ENCODE data around the gene PDCD6IP.
"Not testable (repeated sequence)": the region's sequence is repeated elsewhere in the genome, so short reads cannot be mapped to it uniquely, and the experiment has no call there.

Gene PDCD6IP

GRCh38 chr3:33855884-33856546 lies 57.6 kb downstream of the PDCD6IP start:
- DNase-seq: no peak

DNA sequence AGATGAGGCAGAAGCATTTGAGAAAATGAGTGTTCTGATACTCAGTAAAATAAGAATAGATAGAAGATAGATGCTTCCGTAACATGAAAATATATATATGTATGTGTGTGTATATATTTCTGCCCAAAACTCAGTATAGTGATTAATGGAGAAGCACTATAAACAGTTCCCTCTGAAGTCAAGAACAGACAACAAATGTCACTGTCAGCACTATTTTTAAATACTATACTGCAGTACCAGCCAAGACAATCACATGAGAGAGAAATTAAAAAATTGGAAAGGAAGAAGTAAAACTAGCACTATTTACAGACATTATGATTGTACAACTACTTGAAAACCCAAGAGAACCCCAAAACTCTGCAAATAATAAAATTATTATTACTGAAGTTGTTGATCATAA lies 59.3 kb downstream of the PDCD6IP start:
- DNase-seq: not testable (repeated sequence)

- DNase-seq: no peak
These were observed 59.7 kb downstream of the PDCD6IP start for GRCh38 chr3:33858131-33858530.

GRCh38 chr3:33860373-33861050 lies 62.1 kb downstream of the PDCD6IP start:
- DNase-seq: no peak

DNA sequence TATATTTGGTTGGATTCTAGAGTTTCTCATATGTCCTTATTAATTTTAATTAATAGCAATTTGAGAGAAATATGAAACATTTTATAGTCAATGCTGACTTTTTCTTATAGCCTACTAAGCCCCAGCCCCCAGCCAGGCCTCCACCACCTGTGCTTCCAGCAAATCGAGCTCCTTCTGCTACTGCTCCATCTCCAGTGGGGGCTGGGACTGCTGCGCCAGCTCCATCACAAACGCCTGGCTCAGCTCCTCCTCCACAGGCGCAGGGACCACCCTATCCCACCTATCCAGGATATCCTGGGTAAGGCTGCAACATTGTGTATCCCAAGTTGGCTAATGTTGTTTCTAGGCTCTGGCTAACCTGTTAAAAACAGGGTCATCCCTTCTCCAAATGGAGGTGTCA lies 66.7 kb downstream of the PDCD6IP start:
- DNase-seq: no peak

- DNase-seq: no peak
These were observed 69.9 kb downstream of the PDCD6IP start for GRCh38 chr3:33868309-33868708.

DNA sequence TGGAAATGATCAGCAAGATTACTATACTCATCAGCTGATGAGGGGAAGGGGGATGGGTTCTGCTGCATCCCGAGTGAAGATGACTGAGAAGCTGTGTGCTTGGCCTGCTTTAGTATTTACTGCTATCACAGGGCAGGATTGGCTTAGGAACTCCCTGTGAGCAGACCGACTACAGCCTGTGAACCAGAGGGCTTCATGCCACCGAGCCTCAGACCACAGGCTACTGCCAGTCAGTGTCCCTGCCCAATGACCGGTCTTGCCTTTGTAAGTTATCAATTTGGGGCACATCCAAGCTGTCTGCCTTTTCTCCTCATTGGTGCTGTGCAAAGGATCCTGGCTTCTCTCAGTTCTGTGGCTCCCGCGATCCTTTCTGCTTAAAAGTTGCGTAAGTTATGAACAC lies 71.5 kb downstream of the PDCD6IP start:
- DNase-seq: no peak

DNA sequence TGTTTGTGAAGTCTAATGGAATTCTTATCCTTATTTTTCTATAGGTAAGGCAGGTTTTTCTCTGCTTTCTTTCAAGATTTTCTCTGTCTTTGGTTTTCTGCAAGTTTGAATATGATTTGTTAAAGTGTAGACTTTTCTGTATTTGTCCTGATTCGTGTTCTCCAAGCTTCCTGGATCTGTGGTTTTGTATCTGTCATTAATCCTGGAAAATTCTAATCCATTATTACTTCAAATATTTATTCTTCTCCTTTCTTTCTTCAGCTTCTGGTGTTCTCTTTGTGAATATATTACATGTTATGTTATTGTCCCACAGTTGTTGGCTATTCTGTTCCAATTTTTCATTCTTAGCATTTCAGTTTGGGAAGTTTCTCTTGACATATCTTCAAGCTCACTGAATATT lies 76.4 kb downstream of the PDCD6IP start:
- no peak for DNase-seq

- DNase-seq: no peak
These were observed 77.2 kb downstream of the PDCD6IP start for GRCh38 chr3:33875680-33876079.

DNA sequence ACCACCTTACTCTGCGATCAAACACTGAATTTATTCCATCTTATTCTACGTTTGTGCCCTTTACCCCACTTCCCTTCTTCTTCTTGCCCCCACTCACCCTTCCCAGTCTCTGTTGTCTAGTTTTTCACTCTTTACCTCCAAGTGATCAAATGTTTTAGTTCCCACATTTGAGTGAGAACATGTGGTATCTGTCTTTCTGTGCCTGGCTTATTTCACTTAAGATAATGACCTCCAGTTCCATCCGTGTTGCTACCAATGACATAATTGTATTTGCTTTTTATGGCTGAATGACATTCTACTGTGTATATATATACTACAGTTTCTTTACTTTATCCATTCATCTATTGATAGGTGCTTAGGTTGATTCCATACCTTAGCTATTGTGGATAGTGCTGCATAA lies 78.8 kb downstream of the PDCD6IP start:
- DNase-seq: no peak

DNA sequence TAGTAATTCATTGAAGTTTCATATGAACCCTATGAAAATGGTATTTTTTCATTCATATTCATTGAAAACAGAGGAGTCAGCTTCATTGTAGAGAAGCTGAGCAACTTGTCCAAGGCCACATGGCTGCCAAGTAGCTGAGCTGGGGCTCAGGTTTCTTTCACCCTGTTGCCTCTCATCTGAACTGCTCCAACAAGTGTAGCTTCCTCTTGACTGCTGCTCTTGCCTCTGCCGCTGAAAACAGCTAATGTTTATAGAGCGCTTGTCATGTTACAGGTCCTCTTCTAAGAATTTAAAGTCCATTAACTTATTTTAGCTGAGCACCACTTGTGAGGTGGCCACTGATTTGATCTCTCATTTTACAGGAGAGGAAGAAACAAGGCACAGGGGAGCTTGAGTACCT lies 81.1 kb downstream of the PDCD6IP start:
- no peak for DNase-seq

DNA sequence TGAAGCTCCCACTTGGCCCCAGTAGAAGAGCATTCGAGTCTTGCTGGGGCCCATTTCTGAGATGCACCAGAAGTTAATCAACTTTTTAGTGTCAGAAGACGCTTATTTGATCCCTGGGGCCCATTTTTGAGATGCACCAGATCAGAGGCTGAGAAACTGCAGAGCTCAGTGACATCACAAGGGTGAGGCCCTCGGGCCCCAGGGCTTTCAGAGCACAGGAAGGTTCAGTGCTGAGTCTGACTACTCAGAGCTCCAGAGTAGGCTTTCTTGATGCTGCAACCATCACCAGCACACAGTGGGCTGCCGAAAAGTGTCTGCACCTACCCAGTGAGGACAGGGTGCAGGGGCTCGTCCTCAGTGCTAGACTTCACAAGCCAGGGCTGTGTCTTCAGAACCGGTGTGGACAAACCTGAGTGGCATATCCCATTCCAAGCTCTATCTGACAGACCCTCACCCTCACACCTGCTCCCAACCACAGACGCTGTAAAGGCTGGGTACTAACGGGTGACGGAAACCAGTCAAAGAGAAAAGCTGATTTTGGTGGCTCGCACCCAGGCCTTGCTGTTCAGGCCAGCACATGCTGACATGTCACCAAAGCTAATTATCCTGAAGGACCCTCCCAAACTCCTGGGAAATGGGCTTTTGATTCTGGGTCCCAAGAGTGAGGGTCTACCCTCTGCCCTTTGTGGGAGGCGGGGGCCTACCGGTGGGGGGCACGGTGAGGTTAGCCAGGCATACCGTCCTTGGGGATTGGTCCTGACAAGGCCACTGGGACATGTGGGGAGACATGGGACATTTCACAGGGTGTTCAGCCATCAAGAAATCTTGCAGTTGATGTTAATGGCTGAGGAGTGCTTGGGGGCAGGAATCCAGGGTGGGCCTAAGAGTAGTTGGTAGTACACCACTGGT lies 83.0 kb downstream of the PDCD6IP start:
- DNase-seq: no peak

DNA sequence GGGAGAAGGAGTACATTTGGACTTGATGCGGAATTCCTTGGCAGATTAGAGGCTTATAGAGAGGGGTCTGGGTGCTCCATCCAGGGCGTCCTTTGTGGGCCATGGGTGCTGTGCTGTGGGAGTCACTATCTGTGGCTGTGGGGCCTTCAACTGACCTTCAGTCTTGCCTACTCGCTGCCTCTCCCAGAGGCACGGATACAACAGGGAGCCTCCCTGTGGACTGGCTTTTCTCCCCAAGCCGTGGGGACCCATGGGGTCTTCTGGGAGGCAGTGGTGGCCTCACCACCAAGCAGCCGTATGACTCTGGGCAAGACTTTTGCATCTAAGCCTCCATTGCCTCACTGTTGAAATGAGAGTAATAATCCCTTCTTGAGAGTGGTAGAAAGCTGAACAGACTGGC lies 83.9 kb downstream of the PDCD6IP start:
- DNase-seq: no peak

DNA sequence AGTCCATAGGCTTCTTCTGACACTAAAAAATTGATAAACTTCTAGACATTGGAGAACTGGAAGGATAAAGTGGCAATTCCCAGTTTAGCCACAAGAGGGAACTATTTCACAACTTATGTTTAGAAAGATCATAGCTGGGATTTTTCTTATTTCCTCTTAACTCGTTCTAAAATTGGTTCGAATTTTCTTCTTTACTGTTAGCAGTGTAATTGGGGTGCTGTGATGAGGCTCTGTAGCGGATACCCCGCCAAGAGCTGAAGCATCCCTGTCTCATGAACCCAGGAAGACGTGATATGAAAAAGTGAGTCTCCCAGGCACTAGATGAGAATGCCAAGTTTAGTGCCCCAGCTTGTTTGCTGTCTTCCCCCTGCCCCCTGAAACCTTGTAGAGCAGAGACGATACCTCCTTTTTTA lies 85.1 kb downstream of the PDCD6IP start:
- no peak for DNase-seq

GRCh38 chr3:33883951-33884561 lies 85.6 kb downstream of the PDCD6IP start:
- DNase-seq: no peak

- no peak for DNase-seq
These were observed 86.3 kb downstream of the PDCD6IP start for GRCh38 chr3:33884701-33885100.

- no peak for DNase-seq
These were observed 87.1 kb downstream of the PDCD6IP start for GRCh38 chr3:33885496-33885895.

DNA sequence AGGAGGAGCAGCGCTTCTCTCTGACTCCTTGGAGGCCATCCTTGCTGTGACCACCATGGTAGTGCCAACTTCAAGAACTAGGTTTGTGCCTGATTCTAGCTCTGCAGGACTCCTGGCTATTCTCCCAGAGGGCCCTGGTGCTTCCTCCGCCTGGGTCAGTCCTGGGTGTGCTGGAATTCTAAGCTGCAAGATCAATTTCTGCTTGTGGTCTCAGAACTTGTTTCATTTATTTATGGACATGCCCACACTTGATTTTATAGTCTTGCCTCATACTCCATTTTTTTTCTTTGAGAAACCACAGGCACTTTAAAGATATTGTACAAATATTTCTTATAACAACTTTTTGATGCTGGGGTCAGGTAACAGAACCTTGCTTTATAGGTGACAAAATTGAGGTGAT lies 87.6 kb downstream of the PDCD6IP start:
- DNase-seq: no peak

DNA sequence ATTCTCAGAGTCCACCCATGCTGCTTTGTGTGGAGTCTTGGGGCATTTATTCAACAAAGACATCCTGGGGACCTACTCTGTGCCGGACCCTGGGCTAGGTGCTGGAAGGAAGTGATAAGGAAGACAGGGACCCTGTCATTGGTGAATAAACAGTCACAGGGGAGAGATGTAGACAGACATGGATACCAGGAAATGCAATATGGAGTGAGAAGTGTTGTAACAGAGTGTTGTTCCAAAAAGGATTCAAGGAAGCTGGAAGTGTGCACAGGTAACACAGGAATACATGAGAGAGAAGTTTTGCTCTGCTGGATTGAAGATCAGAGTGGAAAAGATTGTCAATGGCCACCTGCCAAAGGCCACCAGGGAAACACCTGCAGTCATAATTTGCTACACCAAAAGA lies 89.0 kb downstream of the PDCD6IP start:
- DNase-seq: no peak

GRCh38 chr3:33889394-33890039 lies 91.1 kb downstream of the PDCD6IP start:
- no peak for DNase-seq

- DNase-seq: no peak
These were observed 94.2 kb downstream of the PDCD6IP start for GRCh38 chr3:33892655-33893054.

GRCh38 chr3:33895658-33896057 lies 97.2 kb downstream of the PDCD6IP start:
- no peak for DNase-seq

DNA sequence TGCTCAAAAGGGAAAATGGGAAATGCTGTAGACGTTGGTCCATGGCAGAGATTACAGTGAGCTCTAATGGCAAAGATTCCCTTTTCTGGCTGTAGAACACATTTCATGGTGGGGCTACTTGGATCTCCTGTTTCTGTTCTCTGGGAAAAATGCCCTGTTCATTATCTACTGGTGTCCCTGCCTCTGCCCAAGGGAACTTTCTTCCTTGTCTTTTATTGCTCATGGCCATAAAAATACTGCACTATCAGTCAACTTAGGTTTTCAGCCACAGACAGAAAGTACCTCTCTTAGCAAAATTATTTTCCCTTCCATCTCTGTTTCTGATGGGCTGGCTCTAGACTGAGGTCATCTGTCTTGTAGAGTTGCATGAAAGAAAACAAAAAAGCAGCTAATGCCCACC lies 98.9 kb downstream of the PDCD6IP start:
- DNase-seq: no peak
